A549 (cell line): ENCODE data around the gene LRRC57. TPM values are rescaled to one million over a fixed set of nuclear protein-coding genes. Genes with fewer than 3 reads are reported as not detected.

Experiments
- ATAC-seq, 2 experiments: fragments of 200-7000 bp in 1 of 2; fragments of >200 bp in 1 of 2; cut with Nextera tagmentation in 1 of 2; cut with Tn5 transposase in 1 of 2; 3 replicates each; pipeline versions ENCODE4 v1.8.0 to v1.9.1; 2018 to 2020; ENCODE audit warnings: mild to moderate bottlenecking in 1 of 2, moderate library complexity in 1 of 2
- CTCF ChIA-PET: fragments of 300-600 bp; sonication (Branson Sonifier 250); formaldehyde crosslinking; extraction: SDS; loops from one replicate; lab custom pipeline; 2021; ENCODE audit warnings: antibody characterized with exemption, inconsistent platforms; lab: Yijun Ruan, JAX
- POLR2A ChIA-PET: fragments of 350-600 bp; formaldehyde crosslinking; extraction: SDS; loops from one replicate; lab custom pipeline; 2021; ENCODE audit warnings: antibody characterized with exemption, inconsistent platforms; lab: Yijun Ruan, JAX
- DNase-seq, 2 experiments: peaks; one replicate each; pipeline versions ENCODE4 v3.0.0 to v3.0.0-alpha.2; 2011 to 2016; ENCODE audit warnings: low read depth in 1 of 2, low spot score in 1 of 2
- FAIRE-seq: peaks from 2 replicates; lab custom pipeline; 2011; peaks lifted over from hg19 to GRCh38; lab: Jason Lieb, UNC
- H3K27ac ChIP-seq, 2 experiments: fragments of >200 bp; sonication (Bioruptor Twin); formaldehyde crosslinking; 3 replicates each; pipeline ENCODE4 v1.5.1; 2016 to 2017
- H3K4me1 ChIP-seq: fragments of >200 bp; sonication (Bioruptor Twin); formaldehyde crosslinking; 3 replicates; pipeline ENCODE4 v1.6.1; 2016
- H3K4me2 ChIP-seq: fragments of >200 bp; sonication (Bioruptor Twin); formaldehyde crosslinking; 3 replicates; pipeline ENCODE4 v1.6.1; 2016
- H3K4me3 ChIP-seq: fragments of >200 bp; sonication (Bioruptor Twin); formaldehyde crosslinking; 3 replicates; pipeline ENCODE4 v1.5.1; 2016
- H3K9me3 ChIP-seq: fragments of >200 bp; sonication (Bioruptor Twin); formaldehyde crosslinking; 3 replicates; pipeline ENCODE4 v1.6.1; 2016
- BHLHE40 ChIP-seq: IDR thresholded peaks from 2 replicates; pipeline ENCODE4 v1.6.1; 2012; ENCODE audit warnings: low read depth, low read length, inconsistent platforms
- CBX2 ChIP-seq: fragments of 200-600 bp; sonication (generic); IDR thresholded peaks from 2 replicates; pipeline ENCODE4 v1.6.1; 2016; ENCODE audit warnings: low read depth, mild to moderate bottlenecking, borderline replicate concordance
- CBX8 ChIP-seq: fragments of 200-600 bp; sonication (generic); IDR thresholded peaks from 2 replicates; pipeline ENCODE4 v1.6.1; 2016
- CHD4 ChIP-seq: fragments of 200-600 bp; sonication (generic); IDR thresholded peaks from 2 replicates; pipeline ENCODE4 v1.6.1; 2016; ENCODE audit warnings: antibody characterized with exemption, mild to moderate bottlenecking, borderline replicate concordance
- EP300 ChIP-seq, 2 experiments: fragments of >200 bp; sonication (Bioruptor Twin); formaldehyde crosslinking; IDR thresholded peaks; 2 replicates in 1 of 2; 3 replicates in 1 of 2; pipeline ENCODE4 v1.6.1; 2016 to 2017
- FOXS1 ChIP-seq: fragments of 250-450 bp; sonication (Bioruptor Pico); IDR thresholded peaks from 2 replicates; pipeline ENCODE4 v1.5.0; 2020; ENCODE audit warnings: mild to moderate bottlenecking, moderate library complexity
- GATA3 ChIP-seq: IDR thresholded peaks from 2 replicates; pipeline ENCODE4 v1.6.1; 2012; ENCODE audit warnings: borderline replicate concordance
- HDAC2 ChIP-seq: fragments of 200-600 bp; sonication (generic); IDR thresholded peaks from 2 replicates; pipeline ENCODE4 v1.6.1; 2016
- HOXA7 ChIP-seq: fragments of 250-450 bp; sonication (Bioruptor Pico); IDR thresholded peaks from 2 replicates; pipeline ENCODE4 v1.5.0; 2020; ENCODE audit warnings: mild to moderate bottlenecking, moderate library complexity
- HOXB13 ChIP-seq: fragments of 250-450 bp; sonication (Bioruptor Pico); IDR thresholded peaks from 2 replicates; pipeline ENCODE4 v1.5.0; 2020; ENCODE audit warnings: low read depth, mild to moderate bottlenecking, moderate library complexity
- HOXB5 ChIP-seq: fragments of 250-450 bp; sonication (Bioruptor Pico); IDR thresholded peaks from 2 replicates; pipeline ENCODE4 v1.5.0; 2020; ENCODE audit warnings: mild to moderate bottlenecking, moderate library complexity
- JUN ChIP-seq, 2 experiments: fragments of >200 bp; sonication (Bioruptor Twin); formaldehyde crosslinking; IDR thresholded peaks; 2 replicates in 1 of 2; 3 replicates in 1 of 2; pipeline ENCODE4 v1.6.1; 2016 to 2017
- JUNB ChIP-seq: fragments of >200 bp; sonication (Bioruptor Twin); formaldehyde crosslinking; IDR thresholded peaks from 2 replicates; pipeline ENCODE4 v1.6.1; 2016
- KDM5A ChIP-seq: fragments of 200-600 bp; sonication (generic); IDR thresholded peaks from 2 replicates; pipeline ENCODE4 v1.6.1; 2016; ENCODE audit warnings: antibody characterized with exemption, mild to moderate bottlenecking
- NFE2L2 ChIP-seq: fragments of 150-350 bp; conservative IDR thresholded peaks from 2 replicates; pipeline ENCODE4 v1.6.1; 2014; ENCODE audit warnings: low read length
- POLR2AphosphoS2 ChIP-seq: conservative IDR thresholded peaks from 2 replicates; pipeline ENCODE4 v1.6.1; 2012; ENCODE audit warnings: low read length, improper control_type of control experiment, inconsistent platforms
- RCOR1 ChIP-seq: fragments of 150-350 bp; IDR thresholded peaks from 2 replicates; pipeline ENCODE4 v1.6.1; 2014; ENCODE audit warnings: antibody characterized with exemption, low read length, low read depth
- RNF2 ChIP-seq: fragments of 200-600 bp; sonication (generic); IDR thresholded peaks from 2 replicates; pipeline ENCODE4 v1.6.1; 2016; ENCODE audit warnings: low read depth, mild to moderate bottlenecking, antibody characterized with exemption, moderate library complexity, borderline replicate concordance
- ZFP36 ChIP-seq: fragments of 450-650 bp; IDR thresholded peaks from 2 replicates; pipeline ENCODE4 v1.6.1; 2014; ENCODE audit warnings: borderline replicate concordance; ENCODE audit not compliant: partially characterized antibody
- ZNF302 ChIP-seq: fragments of 250-450 bp; sonication (Bioruptor Pico); IDR thresholded peaks from 2 replicates; pipeline ENCODE4 v1.9.0; 2021; ENCODE audit warnings: inconsistent platforms, mild to moderate bottlenecking, moderate library complexity
- WGBS: methylation state at CpG from one replicate; pipeline ENCODE4 v1.1.6; 2017; ENCODE audit errors: missing lambda C conversion rate; 5-methylcytosine and 5-hydroxymethylcytosine counted together
- polyA plus RNA-seq, 4 experiments: library from polyadenylated mRNA; depleted of rRNA in 3 of 4; stranded (reverse); fragments of >200 nt; fragmentation: RNase III in 1 of 4; extraction: RNeasy Plus Mini Kit Qiagen cat#74134 plus additional on column Dnase treatment in 1 of 4; gene quantifications; 2 replicates in 3 of 4; 3 replicates in 1 of 4; pipeline ENCODE4 v1.2.3, GENCODE V29; 2011 to 2017
- TF ChIP-seq, protein P1 (sequence below): fragments of 250-450 bp; sonication (Bioruptor Pico); IDR thresholded peaks from 2 replicates; pipeline ENCODE4 v1.5.0; 2020; ENCODE audit warnings: low read depth, mild to moderate bottlenecking, moderate library complexity
- TF ChIP-seq, protein P2 (sequence below): fragments of 200-600 bp; sonication (generic); IDR thresholded peaks from 2 replicates; pipeline ENCODE4 v1.6.1; 2016; ENCODE audit warnings: antibody characterized with exemption, mild to moderate bottlenecking, moderate library complexity
- TF ChIP-seq, protein P3 (sequence below): IDR thresholded peaks from 2 replicates; pipeline ENCODE4 v1.6.1; 2012
- TF ChIP-seq, protein P4 (sequence below): fragments of >200 bp; sonication (Bioruptor Twin); formaldehyde crosslinking; IDR thresholded peaks from 2 replicates; pipeline ENCODE4 v1.6.1; 2016
- TF ChIP-seq, protein P5 (sequence below): fragments of >200 bp; sonication (Bioruptor Twin); formaldehyde crosslinking; IDR thresholded peaks from 3 replicates; pipeline ENCODE4 v1.6.1; 2016
- TF ChIP-seq, protein P6 (sequence below): fragments of 150-350 bp; IDR thresholded peaks from 2 replicates; pipeline ENCODE4 v1.6.1; 2014; ENCODE audit warnings: low read depth, mild to moderate bottlenecking, low read length

LRRC57 gene
- polyA plus RNA-seq, 2 of the 4 experiments (the other 2 are of a cell fraction) = 7.4 to 12.3 TPM

DNA sequence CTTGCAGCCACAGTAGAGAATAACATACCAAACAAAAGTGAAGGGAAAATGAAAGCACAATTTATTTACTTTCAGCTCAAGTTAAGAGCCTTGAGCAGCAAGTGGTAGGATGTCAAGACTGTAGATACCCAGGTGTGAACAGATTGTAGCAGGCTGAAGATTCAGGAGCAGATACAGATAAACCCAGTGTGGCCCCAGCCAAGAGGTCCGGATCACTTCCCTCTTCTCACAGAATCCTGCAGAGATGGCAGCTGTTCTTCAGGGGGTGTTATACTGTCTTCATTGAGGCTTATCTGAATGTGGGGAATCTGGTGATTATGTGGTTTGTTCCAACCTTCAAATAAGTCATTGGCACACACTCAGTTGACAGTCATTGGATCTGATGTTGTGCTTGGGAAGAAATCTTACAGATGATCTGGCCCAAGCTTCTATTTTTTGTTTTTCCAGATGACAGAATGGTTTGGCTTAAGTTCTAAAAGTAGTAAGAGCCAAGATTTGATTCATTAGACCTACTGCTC lies 29.0 kb upstream of the LRRC57 start:
- FAIRE-seq = no peak

DNA sequence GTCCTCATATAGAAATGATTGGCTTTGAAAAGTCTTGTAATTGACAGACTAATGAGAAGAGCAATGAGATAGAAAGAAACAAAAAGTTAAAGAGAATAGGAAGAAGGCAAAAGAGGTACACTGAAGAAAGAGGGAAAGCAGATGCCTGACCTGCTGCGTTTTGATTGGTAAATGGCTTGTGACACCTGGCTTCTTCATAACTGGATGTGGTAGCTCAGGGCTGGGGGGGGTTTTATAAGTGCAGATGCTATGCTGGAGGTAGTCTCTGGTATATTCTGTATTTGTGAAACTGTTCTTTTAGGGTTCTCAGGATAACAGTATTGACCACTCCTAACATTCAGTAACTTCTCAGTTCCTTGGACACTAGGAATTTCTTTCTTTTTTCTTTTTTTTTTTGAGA lies 28.2 kb upstream of the LRRC57 start:
- no peak for FAIRE-seq
- CTCF ChIA-PET = no interaction called here
- H3K4me3 ChIP-seq = no peak overlapping the region

More for the DNA sequence above, 29.0 kb upstream of the LRRC57 start:
- DNase-seq (no peak), ATAC-seq (no peak)
- Histone ChIP-seq H3K4me3 (no peak overlapping the region), H3K4me2 (no peak overlapping the region), H3K27ac (no peak overlapping the region), H3K4me1 (peaks cover 14% of the 10 kb centered on the region; the same call in 1 of the 3 replicates), H3K9me3 (no peaks in the 10 kb centered on the region)
- WGBS = 92% methylated on average over 1 of the region's 1 CpG
- TF ChIP-seq JUN (IDR thresholded peaks at IDR 0.05) (no peak), RNF2 (no peak)
- TF ChIP-seq, protein P1, sequence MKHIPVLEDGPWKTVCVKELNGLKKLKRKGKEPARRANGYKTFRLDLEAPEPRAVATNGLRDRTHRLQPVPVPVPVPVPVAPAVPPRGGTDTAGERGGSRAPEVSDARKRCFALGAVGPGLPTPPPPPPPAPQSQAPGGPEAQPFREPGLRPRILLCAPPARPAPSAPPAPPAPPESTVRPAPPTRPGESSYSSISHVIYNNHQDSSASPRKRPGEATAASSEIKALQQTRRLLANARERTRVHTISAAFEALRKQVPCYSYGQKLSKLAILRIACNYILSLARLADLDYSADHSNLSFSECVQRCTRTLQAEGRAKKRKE (CRISPR knock-in tag) = no peak
- ChIA-PET POLR2A (no interaction called here), CTCF (no interaction called here)

DNA sequence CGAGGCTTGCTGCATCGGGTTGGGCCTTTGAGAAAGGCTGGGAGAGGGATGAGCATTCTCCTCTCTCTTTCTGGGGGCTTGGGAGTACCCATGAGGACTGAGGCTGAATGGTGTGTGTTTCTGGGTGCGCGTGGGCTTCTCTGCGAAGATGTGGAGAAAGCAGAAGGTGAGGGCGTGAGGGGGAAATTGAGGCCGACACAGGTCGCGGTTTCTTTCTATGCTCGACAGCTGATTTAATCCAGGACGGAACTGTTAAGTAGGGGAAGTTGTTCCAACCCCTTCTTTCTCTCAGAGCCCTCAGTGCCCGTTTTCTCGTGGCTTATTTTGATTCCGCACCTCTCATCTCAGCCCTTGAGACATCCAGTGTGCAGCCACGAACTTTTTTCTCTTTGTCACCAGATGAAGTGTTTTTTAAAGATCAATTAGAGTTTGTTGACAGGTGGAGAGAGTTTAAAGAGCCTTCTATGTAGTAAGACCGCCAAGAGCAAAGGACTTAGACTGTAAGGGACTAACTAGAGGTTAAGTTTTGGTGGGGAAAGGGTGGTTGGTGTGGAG lies 27.5 kb upstream of the LRRC57 start:
- peaks cover 10% of the 10 kb centered on the region; the same call in 1 of the 3 replicates for H3K4me1 ChIP-seq
- peak overlapping the region; percentile 73 to 96 for H3K27ac ChIP-seq
- no peaks in the 10 kb centered on the region for H3K9me3 ChIP-seq
- POLR2A ChIA-PET = interaction anchor here (0.6 to 1.2 kb wide), 6 partner anchors 11 to 303 kb away, joined by 3 to 7 read pairs (median 4); partner anchors contain the start of genes GANC, HAUS2, LRRC57 and SNAP23
- TF ChIP-seq POLR2AphosphoS2 = no peak
- TF ChIP-seq JUNB = no peak
- TF ChIP-seq KDM5A = no peak
- no peak for TF ChIP-seq RCOR1
- TF ChIP-seq CBX2 = no peak
- no peak for TF ChIP-seq HOXA7 (CRISPR knock-in tag)
- no peak for TF ChIP-seq EP300 (IDR thresholded peaks at IDR 0.05)
- TF ChIP-seq, protein P2, sequence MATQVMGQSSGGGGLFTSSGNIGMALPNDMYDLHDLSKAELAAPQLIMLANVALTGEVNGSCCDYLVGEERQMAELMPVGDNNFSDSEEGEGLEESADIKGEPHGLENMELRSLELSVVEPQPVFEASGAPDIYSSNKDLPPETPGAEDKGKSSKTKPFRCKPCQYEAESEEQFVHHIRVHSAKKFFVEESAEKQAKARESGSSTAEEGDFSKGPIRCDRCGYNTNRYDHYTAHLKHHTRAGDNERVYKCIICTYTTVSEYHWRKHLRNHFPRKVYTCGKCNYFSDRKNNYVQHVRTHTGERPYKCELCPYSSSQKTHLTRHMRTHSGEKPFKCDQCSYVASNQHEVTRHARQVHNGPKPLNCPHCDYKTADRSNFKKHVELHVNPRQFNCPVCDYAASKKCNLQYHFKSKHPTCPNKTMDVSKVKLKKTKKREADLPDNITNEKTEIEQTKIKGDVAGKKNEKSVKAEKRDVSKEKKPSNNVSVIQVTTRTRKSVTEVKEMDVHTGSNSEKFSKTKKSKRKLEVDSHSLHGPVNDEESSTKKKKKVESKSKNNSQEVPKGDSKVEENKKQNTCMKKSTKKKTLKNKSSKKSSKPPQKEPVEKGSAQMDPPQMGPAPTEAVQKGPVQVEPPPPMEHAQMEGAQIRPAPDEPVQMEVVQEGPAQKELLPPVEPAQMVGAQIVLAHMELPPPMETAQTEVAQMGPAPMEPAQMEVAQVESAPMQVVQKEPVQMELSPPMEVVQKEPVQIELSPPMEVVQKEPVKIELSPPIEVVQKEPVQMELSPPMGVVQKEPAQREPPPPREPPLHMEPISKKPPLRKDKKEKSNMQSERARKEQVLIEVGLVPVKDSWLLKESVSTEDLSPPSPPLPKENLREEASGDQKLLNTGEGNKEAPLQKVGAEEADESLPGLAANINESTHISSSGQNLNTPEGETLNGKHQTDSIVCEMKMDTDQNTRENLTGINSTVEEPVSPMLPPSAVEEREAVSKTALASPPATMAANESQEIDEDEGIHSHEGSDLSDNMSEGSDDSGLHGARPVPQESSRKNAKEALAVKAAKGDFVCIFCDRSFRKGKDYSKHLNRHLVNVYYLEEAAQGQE = no peak
- TF ChIP-seq JUN (IDR thresholded peaks at IDR 0.05) = no peak
- TF ChIP-seq RNF2 = no peak
- TF ChIP-seq NFE2L2 = no peak
- TF ChIP-seq GATA3 = no peak
- TF ChIP-seq, protein P3, sequence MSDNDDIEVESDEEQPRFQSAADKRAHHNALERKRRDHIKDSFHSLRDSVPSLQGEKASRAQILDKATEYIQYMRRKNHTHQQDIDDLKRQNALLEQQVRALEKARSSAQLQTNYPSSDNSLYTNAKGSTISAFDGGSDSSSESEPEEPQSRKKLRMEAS = no peak
- TF ChIP-seq HDAC2 = no peak
- TF ChIP-seq, protein P4, sequence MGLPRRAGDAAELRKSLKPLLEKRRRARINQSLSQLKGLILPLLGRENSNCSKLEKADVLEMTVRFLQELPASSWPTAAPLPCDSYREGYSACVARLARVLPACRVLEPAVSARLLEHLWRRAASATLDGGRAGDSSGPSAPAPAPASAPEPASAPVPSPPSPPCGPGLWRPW = no peak
- peak overlapping the region; percentile 65 for H3K4me3 ChIP-seq
- DNase-seq (no peak), ATAC-seq (no peak), FAIRE-seq (no peak)
- peak overlapping the region; percentile 85 for H3K4me2 ChIP-seq
- WGBS = 47% methylated on average over 14 of the region's 16 CpGs
- CTCF ChIA-PET = no interaction called here

More for the DNA sequence above, 28.2 kb upstream of the LRRC57 start:
- H3K9me3 ChIP-seq = no peaks in the 10 kb centered on the region
- H3K4me2 ChIP-seq = peak overlapping the region; percentile 85; the same call in 2 of the 3 replicates
- WGBS = 90% methylated on average over 1 of the region's 1 CpG
- POLR2A ChIA-PET = no interaction called here
- DNase-seq (no peak), ATAC-seq (no peak)
- no peak overlapping the region for H3K27ac ChIP-seq
- TF ChIP-seq EP300 (IDR thresholded peaks at IDR 0.05) (no peak), GATA3 (no peak), HOXB13 (CRISPR knock-in tag) (no peak), ZFP36 (no peak), CHD4 (no peak), FOXS1 (CRISPR knock-in tag) (no peak), HOXB5 (CRISPR knock-in tag) (no peak), HOXA7 (CRISPR knock-in tag) (no peak), ZNF302 (CRISPR knock-in tag) (no peak), POLR2AphosphoS2 (no peak), CBX8 (no peak), BHLHE40 (no peak)
- TF ChIP-seq, protein P5, sequence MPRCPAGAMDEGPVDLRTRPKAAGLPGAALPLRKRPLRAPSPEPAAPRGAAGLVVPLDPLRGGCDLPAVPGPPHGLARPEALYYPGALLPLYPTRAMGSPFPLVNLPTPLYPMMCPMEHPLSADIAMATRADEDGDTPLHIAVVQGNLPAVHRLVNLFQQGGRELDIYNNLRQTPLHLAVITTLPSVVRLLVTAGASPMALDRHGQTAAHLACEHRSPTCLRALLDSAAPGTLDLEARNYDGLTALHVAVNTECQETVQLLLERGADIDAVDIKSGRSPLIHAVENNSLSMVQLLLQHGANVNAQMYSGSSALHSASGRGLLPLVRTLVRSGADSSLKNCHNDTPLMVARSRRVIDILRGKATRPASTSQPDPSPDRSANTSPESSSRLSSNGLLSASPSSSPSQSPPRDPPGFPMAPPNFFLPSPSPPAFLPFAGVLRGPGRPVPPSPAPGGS = no peak
- TF ChIP-seq, protein P4 = no peak
- TF ChIP-seq, protein P6, sequence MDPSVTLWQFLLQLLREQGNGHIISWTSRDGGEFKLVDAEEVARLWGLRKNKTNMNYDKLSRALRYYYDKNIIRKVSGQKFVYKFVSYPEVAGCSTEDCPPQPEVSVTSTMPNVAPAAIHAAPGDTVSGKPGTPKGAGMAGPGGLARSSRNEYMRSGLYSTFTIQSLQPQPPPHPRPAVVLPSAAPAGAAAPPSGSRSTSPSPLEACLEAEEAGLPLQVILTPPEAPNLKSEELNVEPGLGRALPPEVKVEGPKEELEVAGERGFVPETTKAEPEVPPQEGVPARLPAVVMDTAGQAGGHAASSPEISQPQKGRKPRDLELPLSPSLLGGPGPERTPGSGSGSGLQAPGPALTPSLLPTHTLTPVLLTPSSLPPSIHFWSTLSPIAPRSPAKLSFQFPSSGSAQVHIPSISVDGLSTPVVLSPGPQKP = no peak
- peaks cover 12% of the 10 kb centered on the region; the same call in 1 of the 3 replicates for H3K4me1 ChIP-seq
